Stimulated activated CD4-positive, alpha-beta T cell treated with anti-CD3 and anti-CD28 coated beads, Interleukin-4, amount 100 ng/mL, for 1 hour (primary cell): ENCODE results near the gene STK17B.
"Not testable (repeated sequence)": the region's sequence is repeated elsewhere in the genome, so short reads cannot be mapped to it uniquely, and the experiment has no call there.

ENCODE experiments used
- DNase-seq: peaks from one replicate; pipeline ENCODE4 v3.0.0-alpha.2; 2020

Gene STK17B

DNA sequence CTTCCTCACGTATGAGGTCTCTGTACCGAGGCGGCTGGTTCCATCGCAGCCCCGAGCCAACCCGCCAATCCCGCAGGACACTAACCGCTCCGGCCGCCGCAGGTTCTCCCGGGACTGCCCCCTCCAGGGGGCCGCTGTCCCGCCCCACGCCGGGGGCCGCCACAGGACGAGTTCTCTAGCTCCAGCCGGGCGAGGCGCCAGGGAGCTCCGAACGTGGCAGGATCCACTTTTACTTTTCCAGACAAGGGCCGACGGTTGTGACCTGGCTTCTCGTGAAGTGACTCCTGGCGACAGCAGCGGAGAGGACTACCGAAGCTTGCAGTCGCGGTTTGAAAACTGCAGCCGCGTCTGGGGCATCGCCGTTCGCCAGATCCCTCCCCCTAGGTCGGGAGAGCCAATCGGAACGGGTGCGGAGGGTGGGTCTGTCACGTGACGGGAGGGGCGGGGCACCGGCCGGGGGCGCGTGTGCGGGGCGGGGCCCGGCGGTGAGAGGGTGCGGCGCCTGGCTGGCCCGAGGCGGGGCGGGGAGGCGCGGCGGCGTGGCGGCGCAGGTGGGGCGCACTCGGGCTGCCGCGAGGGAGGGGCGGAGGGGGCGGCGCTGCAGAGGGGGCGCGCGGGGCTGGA is at the start of gene STK17B:
STK17B (minus strand) TSS at position 331 of the 624 bp plus-strand sequence. CDS start 8,195 bp downstream, outside the sequence.
- DNase-seq, result peak; percentile 96

DNA sequence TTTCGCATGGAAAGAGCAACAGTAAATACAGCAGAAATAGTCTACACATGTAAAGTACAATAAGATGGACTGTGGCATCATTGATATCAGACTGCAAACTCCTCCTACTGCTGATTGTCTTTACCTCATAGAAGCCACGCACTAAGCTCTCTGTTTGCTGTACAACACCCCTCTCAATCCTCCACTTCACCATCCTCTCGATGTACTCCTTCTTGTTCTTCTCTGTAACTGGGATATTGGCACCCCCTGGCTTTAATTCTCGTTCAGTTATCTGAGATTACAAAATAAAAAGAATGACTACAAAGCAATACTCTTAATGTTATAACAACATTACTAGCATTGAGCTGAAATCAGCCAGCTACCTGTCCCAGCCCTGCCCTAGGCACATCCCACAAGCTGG is 49.3 kb upstream of the STK17B start:
- no peak for DNase-seq

DNA sequence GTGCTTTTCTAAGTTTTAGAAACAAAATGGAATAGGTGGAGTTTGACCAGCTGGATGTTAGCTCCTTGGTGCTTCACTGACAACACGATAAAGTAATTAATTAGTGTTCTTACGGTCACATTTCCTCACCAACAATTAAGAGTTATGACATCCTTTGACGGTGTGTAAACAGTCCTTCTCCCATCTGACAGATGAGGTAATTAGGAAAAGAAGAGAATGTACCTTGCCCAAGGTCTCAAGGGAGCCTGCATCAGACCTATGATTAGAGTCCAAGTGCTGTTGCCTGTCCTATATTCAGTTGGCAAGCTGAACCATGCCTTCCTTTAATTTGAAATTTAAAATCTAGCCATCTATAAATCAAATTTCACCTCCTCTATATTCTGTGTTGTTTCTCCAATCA is 48.3 kb upstream of the STK17B start:
- no peak for DNase-seq

DNA sequence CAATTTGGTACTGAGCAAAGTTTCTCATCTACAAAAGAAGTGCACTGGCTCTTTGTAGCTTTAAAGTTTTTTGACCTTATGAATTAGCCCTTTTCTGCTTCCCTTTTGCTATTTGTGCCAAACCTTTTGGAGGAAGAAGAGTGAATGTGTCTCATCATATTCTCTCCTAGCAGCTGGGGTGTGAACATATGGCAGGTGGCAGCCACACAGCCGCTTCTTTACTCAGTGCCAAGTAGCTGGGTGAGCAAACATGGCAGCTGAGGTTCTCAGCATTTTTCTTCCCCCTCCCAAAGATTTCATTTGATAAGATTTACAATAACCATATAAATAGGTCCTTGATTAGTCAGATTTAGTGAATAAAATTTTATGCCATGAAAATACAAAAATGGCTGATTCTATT is 46.7 kb upstream of the STK17B start:
- DNase-seq, result no peak

DNA sequence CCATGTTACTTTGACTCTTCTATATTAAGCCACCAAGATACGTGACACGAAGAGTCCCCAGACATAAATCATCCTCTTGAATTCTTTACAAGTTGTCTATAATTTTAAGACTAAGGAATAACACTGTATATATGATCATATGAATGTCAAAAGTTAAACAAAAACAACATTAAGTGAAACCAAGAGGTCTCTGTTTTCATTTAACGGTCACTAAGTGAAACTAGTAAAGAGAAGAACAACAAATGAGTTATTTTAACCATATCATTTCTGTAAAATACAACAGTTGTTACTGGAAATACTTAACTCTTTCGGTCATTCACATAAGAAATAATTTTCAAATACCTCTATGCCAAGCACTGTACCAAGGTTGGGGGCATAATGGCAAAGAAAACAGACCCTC is 45.7 kb upstream of the STK17B start:
- no peak for DNase-seq

DNA sequence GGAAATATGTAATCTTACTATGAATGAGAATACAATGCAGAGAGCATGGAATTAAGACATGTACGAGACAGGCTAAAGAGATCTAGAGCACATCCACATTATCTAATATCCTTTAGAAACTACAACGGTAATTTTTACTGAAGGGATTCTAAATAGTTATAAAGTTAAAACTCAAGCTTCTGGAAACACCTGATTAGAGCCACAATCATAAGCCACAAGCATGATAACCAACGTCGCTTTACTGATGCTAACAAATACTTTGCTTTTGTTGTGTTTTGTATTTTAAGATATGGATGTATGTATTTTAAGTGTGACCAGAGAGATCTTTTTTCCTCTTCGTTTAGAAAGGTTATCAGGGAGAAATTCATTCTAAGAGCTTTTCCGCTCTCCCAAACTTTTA is 44.0 kb upstream of the STK17B start:
- DNase-seq, result no peak

DNA sequence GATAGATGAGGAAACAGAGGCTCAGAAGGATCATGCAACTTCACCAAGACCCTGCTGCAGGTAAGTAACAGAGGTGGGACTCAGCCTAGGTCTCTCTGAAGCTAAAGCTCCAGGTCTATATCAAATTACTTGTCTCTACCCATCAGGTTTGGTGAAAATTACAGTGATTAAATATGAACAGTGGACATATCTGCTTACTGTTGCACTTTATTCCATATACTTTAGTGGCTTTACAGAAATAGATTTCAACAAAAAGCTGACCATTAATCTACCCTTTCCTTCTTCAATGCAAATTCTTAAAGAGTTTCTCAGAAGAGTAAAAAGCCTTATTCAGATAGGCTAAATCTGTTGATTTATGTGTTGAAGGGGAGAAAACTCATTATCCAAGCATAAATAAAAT is 42.8 kb upstream of the STK17B start:
- no peak for DNase-seq

DNA sequence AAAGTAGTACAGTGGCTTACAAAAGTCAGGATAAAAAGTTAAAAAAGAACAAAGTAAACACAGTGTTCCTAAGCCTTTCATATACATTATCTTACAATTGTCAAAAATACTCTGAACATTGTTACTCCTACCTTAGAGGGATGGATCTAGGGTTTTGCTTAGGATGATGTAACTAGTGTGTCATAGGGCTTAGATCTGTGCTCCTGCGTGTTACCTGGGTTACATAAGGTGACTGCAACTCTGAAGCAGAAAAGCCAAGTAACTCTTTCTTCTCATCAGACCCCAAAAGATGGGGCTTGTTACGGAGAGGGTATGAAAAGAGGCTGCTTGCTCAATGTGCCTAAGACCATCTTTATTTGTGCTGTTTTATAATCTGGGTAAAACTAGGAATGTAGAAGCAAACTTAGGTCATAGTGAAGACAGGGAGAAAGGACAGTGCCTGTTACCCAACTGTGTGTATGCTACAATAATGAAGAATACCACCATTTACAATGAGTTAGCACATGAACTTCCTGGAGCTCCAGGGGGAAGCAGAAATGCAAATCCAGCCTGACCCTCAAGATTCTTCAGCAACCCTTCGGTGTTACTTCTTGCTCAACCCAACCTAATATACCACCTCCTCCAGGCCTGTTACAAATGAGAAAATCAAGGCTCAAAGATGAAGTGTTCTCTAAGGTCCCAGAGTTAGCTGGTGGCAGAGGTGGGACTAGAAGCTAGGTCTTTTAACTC is 42.0 kb upstream of the STK17B start:
- no peak for DNase-seq

DNA sequence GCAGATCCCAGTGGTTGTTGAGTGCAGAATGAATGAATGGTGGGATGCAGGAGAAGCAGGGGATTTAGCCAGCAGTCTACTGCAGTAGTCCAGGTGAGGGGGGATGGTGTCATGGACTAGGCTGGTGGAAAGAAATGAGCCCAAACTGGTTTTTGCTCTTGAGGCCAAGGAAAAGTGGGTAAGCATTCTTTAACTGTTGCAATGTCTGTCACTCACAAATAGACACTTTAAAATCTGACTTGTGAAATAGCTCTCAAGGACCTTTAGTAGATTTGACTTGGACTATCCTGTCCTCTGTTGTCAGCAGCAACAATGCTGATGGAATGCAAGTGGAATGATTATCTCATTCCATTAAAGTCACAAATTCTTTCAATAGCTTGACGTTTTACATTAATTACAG is 37.5 kb upstream of the STK17B start:
- DNase-seq, result no peak

DNA sequence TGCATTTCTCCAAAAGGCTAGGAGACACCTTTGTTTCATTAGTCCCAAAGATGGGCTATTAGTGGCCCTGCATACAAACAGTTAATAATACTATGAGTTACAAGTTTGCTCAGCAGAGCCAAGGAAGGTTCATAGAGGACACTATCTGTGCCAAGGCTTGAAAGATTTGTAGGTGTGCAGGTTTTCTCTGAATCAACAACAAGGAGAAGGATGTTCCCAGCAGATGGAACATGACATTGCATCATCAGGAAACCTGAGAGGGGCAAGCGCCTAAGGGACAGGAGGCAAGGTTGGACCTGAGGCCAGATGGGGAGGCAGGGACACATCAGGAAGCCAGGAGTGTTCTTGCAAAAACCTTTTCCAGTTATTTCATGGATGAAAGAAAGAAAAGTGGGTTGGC is 35.4 kb upstream of the STK17B start:
- DNase-seq, result no peak

DNA sequence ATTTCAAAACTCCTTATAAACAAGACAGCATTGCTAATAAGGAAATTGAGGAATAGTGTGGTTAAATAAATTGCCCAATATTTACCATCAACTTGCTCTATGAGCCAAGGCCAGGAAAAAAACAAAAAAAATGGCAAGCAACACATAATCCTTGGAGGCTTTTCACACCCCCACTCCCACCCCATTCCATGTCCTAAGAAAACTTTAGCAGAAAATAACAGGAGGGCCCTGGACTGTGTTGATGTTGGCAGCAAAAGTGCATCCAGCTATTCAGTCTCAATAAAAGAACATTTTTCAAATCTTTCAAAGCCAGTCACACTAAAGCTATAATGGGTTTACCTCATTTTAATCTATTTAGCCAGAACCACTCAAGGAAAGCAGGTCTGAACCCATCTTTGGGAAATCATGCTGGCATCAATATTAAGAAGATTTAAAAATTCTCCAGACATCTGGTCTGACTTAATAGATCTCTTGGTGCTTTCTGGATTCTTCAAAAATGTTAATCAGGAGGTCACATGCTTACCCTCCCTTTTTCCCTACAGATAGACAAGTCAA is 34.6 kb upstream of the STK17B start:
- no peak for DNase-seq

DNA sequence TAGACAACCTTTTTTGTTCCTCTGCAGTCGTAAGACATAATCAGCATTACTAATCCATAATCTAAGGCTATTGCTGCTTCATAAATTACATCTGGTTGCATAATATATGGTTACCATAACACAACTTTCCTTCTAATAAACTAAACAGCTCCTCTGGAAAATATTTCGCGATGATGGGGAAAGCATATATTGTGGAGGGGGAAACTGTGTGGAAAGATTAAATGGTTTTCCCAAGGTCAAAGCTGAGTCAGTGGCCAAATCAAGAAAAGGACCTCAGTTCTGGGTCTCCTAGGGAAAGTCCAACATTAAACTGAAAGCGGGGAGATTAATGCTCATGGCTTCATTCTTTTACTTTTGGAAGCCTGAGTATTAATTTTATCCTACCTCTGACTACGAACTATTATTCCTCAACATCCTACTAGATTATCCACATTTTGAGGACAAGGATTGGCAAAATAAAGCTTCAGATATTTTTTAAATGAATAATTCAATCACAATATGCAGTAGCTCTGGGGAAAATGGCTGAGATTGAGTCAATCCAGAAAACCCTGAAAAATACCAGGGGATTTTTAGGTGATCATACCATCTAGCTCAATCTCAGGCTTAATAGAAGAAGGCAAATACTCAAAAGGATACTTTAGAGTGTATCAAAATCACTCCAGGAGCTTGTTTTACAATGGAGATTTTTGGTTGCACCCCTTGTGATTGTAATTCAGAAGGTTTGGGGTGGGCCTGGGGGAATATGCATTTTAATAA is 33.8 kb upstream of the STK17B start:
- DNase-seq, result no peak

DNA sequence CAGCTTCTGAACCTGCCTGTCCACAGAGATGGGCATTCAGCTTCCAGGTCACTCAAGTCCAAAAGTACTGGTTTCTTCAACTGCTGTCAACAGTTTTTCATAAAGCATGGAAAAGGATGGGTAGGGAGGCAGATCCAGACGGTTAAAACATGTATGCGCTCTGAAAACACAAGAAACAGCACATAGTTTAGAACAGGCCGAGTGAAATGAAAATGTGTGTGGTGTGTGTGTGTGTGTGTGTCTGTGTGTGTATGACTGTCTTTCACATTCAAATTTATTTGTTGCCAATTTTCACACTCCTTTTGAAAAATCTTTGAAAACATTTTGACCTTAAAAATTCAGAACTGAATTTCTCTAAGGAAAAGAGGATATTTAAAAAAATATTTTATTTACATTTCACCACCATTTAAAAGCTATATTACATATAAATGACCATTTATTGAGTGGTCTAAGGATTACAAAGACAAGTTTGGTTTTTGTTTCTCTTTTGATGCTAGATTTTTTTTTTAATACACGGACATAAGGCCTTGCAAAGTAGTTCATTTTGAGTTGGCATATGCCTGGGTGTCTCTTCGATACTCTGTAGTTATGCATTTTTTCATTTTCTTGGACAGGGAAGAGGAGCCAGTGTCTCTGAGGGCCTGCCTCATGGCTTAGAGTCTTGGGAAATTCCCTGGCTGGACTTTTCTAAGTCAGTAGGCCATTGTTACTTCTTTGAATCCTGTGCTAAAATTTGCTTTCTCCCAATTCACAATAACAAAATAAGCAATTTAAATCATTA is 30.0 kb upstream of the STK17B start:
- no peak for DNase-seq

DNA sequence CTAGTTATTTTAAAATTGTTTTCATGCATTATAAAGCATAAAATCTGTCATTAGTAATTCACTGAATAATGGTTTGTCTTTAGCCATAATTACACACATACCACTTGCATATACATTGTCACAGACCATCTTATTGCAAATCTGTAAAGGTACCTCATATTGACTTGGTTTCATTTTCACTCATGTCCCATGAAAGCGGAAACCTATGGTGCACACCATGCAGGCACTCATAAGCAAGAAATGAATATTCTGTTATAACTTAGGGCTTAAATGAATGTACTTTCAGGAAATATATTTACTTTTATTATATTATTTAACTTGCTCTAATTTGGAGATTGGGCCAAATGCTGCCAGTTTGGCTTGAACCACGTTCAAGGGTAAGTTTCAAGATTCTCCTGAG is 29.2 kb upstream of the STK17B start:
- no peak for DNase-seq

DNA sequence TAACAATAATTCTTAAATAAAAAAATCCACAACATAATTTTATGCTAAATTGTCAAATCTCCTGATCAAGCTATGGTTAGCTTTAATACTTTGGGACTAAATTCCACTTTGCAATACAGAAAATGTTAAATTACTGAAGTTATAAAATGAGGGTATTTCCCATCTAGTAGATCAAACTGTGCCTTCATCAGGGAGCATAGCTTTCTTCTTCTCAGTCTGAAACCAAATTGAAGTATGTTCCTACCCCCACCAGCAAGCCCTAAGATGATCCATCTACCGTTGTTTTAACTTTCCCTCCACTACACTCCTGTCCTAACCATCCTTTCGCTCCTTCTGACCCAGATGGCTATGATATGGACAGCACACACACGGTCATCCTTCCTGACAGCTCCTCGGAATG is 24.4 kb upstream of the STK17B start:
- DNase-seq, result no peak

DNA sequence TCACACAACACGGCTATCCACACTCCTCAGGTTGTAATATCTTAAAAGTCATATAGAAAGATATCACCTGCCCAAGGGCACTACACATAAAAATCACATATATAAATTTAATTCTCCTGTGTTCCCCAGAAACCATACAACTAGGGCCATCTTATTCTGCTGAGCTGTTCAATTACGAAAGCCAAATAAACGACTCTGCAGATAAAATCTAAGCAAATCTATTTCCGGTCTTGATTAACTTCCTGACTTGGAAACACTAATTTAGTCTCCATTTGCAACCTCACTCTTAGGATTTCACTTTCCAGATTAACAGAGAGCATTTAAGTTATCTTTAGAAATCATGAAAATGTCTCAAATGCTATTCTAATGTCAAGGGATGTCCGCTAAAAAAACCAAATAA is 23.9 kb upstream of the STK17B start:
- no peak for DNase-seq

DNA sequence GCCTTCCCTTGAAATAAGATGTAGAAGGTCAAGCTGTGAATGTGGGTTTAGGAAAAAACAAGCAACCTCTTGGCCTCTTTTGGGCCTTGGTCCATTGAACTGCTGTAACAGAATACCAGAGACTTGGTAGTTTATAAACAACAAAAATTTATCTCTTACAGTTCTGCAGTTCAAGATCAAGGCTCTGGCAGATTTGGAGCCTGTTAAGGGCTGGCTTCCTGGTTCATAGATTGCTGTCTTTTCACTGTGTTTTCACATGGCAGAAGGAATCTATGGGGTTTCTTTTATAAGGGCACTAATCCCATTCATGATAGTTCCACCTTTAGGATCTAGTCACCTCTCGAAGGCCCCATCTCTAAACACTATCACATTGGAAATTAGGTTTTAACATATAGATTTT is 20.2 kb upstream of the STK17B start:
- no peak for DNase-seq

DNA sequence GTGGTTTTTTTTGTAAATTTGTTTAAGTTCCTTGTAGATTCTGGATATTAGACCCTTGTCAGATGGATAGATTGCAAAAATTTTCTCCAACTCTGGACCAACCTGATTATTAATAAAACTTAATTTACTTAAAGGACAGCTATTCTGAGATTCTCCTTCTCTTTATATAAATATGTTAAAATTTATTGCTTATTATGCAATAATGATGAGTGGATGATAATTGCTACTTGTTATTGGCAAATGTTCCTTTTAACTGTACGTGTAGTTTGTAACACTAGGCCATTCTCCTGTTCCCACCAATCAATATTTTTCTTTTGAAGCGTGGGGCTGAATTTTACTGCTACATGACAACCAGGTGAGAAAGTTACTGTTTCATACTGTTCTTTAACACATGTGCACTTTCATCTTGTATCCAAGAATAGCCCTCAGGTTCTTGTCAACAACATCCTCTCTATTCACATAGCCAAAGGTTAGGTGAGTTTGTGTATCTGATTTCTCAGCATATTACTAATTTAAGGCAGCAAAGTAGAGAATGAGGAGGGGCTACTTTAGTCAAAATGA is 16.6 kb upstream of the STK17B start:
- DNase-seq, result no peak

DNA sequence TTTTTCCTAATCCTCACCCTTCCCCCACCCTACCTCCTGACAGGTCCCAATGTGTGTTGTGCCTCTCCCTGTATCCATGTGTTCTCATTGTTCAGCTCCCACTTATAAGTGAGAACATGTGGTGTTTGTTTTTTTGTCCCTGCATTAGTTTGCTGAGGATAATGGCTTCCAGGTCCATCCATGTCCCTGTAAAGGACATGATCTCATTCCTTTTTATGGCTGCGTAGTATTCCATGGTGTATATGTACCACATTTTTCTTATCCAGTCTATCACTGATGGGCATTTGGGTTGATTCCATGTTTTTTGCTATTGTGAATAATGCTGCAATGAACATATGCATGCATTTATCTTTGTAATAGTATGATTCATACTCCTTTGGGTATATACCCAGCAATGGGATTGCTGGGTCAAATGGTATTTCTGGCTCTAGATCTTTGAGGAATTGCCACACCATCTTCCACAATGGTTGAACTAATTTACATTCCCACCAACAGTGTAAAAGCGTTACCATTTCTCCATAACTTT is 15.9 kb upstream of the STK17B start:
- DNase-seq, result not testable (repeated sequence)

DNA sequence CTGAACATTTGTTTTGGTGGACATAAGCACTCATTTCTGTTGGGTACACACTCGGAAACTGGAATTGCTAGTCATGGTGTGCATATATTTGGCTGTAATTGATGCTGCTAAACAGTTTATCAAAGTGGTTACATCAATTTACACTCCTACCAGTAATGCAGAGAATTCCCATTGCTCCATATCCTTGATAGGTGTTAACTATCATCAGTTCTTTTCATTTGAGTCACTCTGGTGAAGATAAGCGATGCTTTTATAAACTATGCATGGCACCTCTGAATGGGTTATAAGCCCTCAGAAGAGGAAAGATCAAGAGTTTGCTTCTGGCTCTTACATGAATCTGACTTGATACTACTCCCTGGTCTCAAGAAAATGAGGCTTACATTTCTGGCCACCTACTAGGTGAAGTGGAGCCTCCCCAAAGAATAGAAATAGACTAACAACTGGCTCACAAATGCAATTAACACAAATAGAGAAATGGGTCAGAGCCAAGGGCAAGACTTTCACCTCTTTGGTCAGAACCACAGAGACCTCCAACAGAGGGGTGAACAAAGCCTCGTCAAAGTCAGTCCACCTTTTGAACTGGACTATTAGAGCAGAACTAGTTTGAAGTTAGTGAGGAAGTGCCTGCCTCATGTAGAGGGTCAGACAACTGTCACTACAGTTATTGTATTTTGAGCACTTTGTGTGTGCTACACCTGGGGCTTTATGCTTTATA is 15.0 kb upstream of the STK17B start:
- no peak for DNase-seq

DNA sequence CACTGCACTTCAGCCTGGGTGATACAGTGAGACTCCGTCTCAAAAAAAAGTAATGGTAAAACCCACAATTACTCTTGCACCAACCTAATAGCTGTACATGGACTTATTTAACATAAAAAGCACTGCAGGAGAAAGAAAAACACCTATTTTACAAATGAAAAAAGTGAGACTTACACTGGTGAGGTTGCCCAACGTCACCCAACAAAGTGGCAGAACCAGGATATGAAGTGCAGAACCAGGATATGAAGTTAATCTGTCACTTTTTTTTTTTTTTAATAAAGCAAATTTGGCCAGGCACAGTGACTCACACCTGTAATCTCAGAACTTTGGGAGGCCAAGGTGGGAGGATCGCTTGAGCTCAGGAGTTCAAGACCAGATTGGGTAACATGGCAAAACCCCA is 13.5 kb upstream of the STK17B start:
- DNase-seq, result no peak
